Measurements from ENCODE around the gene CALCA.
"Not testable (repeated sequence)": the region's sequence is repeated elsewhere in the genome, so short reads cannot be mapped to it uniquely, and the experiment has no call there.

CALCA gene

GRCh38 chr11:14971865-14972580, at the start of gene CALCA:
Gene CALCA (minus strand): TSS chr11:14972351. CDS start chr11:14971192, 1,159 bp downstream.
- TF ChIP-seq CTCF (conservative IDR thresholded peaks at IDR 0.05; ENCODE audit: low read depth): no peak
- DNase-seq (ENCODE audit: low spot score): no peak
- POLR2A ChIA-PET (ENCODE audit: low non-redundant PET): no interaction called here
- CTCF ChIA-PET: interaction anchor here (0.7 kb wide), 1 partner anchor 35 kb away, joined by 3 read pairs; no protein-coding TSS in a partner anchor
- H3K27ac ChIP-seq: no peak within 1 kb of the TSS

- no peak overlapping the region for H3K27ac ChIP-seq
- ChIA-PET POLR2A (ENCODE audit: low non-redundant PET) (no interaction called here), CTCF (no interaction called here)
- no peak for DNase-seq (ENCODE audit: low spot score)
- TF ChIP-seq CTCF (conservative IDR thresholded peaks at IDR 0.05; ENCODE audit: low read depth): no peak
These were observed 44.0 kb upstream of the CALCA start for GRCh38 chr11:15016200-15016599.

- DNase-seq (ENCODE audit: low spot score): no peak
- CTCF ChIA-PET: no interaction called here
- POLR2A ChIA-PET (ENCODE audit: low non-redundant PET): no interaction called here
- no peak overlapping the region for H3K27ac ChIP-seq
- TF ChIP-seq CTCF (conservative IDR thresholded peaks at IDR 0.05; ENCODE audit: low read depth): no peak
These were observed 39.7 kb upstream of the CALCA start for GRCh38 chr11:15011776-15012345.

- no peak for DNase-seq (ENCODE audit: low spot score)
- no peak overlapping the region for H3K27ac ChIP-seq
- POLR2A ChIA-PET (ENCODE audit: low non-redundant PET): no interaction called here
- CTCF ChIA-PET: no interaction called here
- TF ChIP-seq CTCF (conservative IDR thresholded peaks at IDR 0.05; ENCODE audit: low read depth): no peak
These were observed 38.7 kb upstream of the CALCA start for GRCh38 chr11:15010865-15011264.

GRCh38 chr11:15006139-15006759, 34.1 kb upstream of the CALCA start:
- ChIA-PET POLR2A (ENCODE audit: low non-redundant PET) (no interaction called here), CTCF (interaction anchor here (0.6 to 0.7 kb wide), 4 partner anchors 35 to 1412 kb away, joined by 3 to 5 read pairs (median 3); no protein-coding TSS in a partner anchor)
- peak; percentile 5 for DNase-seq (ENCODE audit: low spot score)
- H3K27ac ChIP-seq: no peak overlapping the region
- 0 out of 2 replicates have a peak, but pooled peaks have one; percentile 18 for TF ChIP-seq CTCF (conservative IDR thresholded peaks at IDR 0.05; ENCODE audit: low read depth)

- POLR2A ChIA-PET (ENCODE audit: low non-redundant PET); CTCF ChIA-PET; DNase-seq (ENCODE audit: low spot score); H3K27ac ChIP-seq: not testable (repeated sequence)
These were observed 16.0 kb upstream of the CALCA start for GRCh38 chr11:14988133-14988532.

GRCh38 chr11:14981507-14981906, 9.4 kb upstream of the CALCA start:
- CTCF ChIA-PET: no interaction called here
- H3K27ac ChIP-seq: no peak overlapping the region
- POLR2A ChIA-PET (ENCODE audit: low non-redundant PET): no interaction called here
- no peak for TF ChIP-seq CTCF (conservative IDR thresholded peaks at IDR 0.05; ENCODE audit: low read depth)
- DNase-seq (ENCODE audit: low spot score): no peak
